H1 (cell line): ENCODE results near the gene MRM3. TPM values are rescaled to one million over a fixed set of nuclear protein-coding genes. Genes with fewer than 3 reads are reported as not detected.
"Not testable (repeated sequence)": the region's sequence is repeated elsewhere in the genome, so short reads cannot be mapped to it uniquely, and the experiment has no call there.

Source experiments
- CTCF ChIA-PET: fragments of 300-600 bp; sonication (Branson Sonifier 250); formaldehyde crosslinking; loops from one replicate; lab custom pipeline; 2021; ENCODE audit not compliant: partially characterized antibody; lab: Charles Lee
- POLR2A ChIA-PET: fragments of 300-600 bp; sonication (Branson Sonifier 250); formaldehyde crosslinking; loops from one replicate; lab custom pipeline; 2021; ENCODE audit warnings: inconsistent platforms; ENCODE audit not compliant: partially characterized antibody; lab: Charles Lee
- DNase-seq, 2 experiments: peaks; one replicate each; pipeline versions ENCODE4 v3.0.0 to v3.0.0-alpha.2; 2010 to 2022; ENCODE audit warnings: low spot score in 2 of 2, low read depth in 1 of 2, mixed read lengths in 1 of 2
- FAIRE-seq: peaks from 2 replicates; lab custom pipeline; 2011; peaks lifted over from hg19 to GRCh38; lab: Jason Lieb, UNC
- H2AFZ ChIP-seq: 2 replicates; pipeline ENCODE4 v1.8.1; 2012; ENCODE audit warnings: low read length, inconsistent platforms
- H2AK5ac ChIP-seq: 2 replicates; pipeline ENCODE4 v1.6.1; 2013; ENCODE audit warnings: low read depth, low read length
- H2BK120ac ChIP-seq: replicated peaks from 2 replicates; pipeline ENCODE3; 2013; ENCODE audit warnings: low read depth, low read length, inconsistent platforms
- H2BK12ac ChIP-seq: 2 replicates; pipeline ENCODE4 v1.6.1; 2013; ENCODE audit warnings: low read depth, low read length
- H2BK15ac ChIP-seq: 2 replicates; pipeline ENCODE4 v1.6.1; 2013; ENCODE audit warnings: low read length
- H2BK20ac ChIP-seq: 2 replicates; pipeline ENCODE4 v1.6.1; 2013; ENCODE audit warnings: low read length
- H2BK5ac ChIP-seq: 2 replicates; pipeline ENCODE4 v1.6.1; 2013; ENCODE audit warnings: low read depth, low read length
- H3K14ac ChIP-seq: 2 replicates; pipeline ENCODE4 v1.6.1; 2013; ENCODE audit warnings: inconsistent platforms; ENCODE audit not compliant: insufficient read length
- H3K18ac ChIP-seq: 2 replicates; pipeline ENCODE4 v1.6.1; 2013; ENCODE audit warnings: low read length; ENCODE audit errors: extremely low read depth
- H3K23ac ChIP-seq: 2 replicates; pipeline ENCODE4 v1.6.1; 2013; ENCODE audit warnings: inconsistent platforms; ENCODE audit not compliant: insufficient read length
- H3K23me2 ChIP-seq: 2 replicates; pipeline ENCODE4 v1.6.1; 2013; ENCODE audit warnings: low read depth, low read length
- H3K27ac ChIP-seq: 2 replicates; pipeline ENCODE4 v1.6.1; 2011; ENCODE audit warnings: low read depth, low read length, inconsistent platforms
- H3K27me3 ChIP-seq, 4 experiments: replicated peaks in 1 of 4; 1 replicate in 1 of 4; 2 replicates in 3 of 4; pipeline versions ENCODE4 v1.6.1 to v1.8.1; 2011 to 2013; ENCODE audit warnings: low read length in 3 of 4, mild to moderate bottlenecking in 3 of 4, inconsistent platforms in 2 of 4, mixed read lengths in 2 of 4, moderate library complexity in 1 of 4; ENCODE audit not compliant: control insufficient read depth in 3 of 4, insufficient read depth in 3 of 4; ENCODE audit errors: extremely low read depth in 1 of 4
- H3K36me3 ChIP-seq, 4 experiments: 2 replicates each; pipeline versions ENCODE4 v1.6.1 to v1.8.1; 2011 to 2013; ENCODE audit warnings: mild to moderate bottlenecking in 4 of 4, low read length in 3 of 4, moderate library complexity in 2 of 4, control low read depth in 1 of 4, inconsistent platforms in 1 of 4; ENCODE audit not compliant: insufficient read depth in 4 of 4, control insufficient read depth in 2 of 4
- H3K4ac ChIP-seq: replicated peaks from 2 replicates; pipeline ENCODE3; 2013; ENCODE audit warnings: low read length, low read depth, mixed read lengths, inconsistent platforms; ENCODE audit not compliant: insufficient read length
- H3K4me1 ChIP-seq, 4 experiments: replicated peaks in 1 of 4; 1 replicate in 1 of 4; 2 replicates in 3 of 4; pipeline versions ENCODE4 v1.6.1 to v1.8.1; 2011 to 2013; ENCODE audit warnings: low read length in 3 of 4, inconsistent platforms in 2 of 4, mixed read lengths in 1 of 4; ENCODE audit not compliant: insufficient read depth in 4 of 4, control insufficient read depth in 3 of 4
- H3K4me2 ChIP-seq, 2 experiments: 2 replicates each; pipeline versions ENCODE4 v1.6.1 to v1.8.1; 2011 to 2013; ENCODE audit warnings: low read depth in 2 of 2, low read length in 2 of 2, control low read depth in 1 of 2, inconsistent platforms in 1 of 2, mild to moderate bottlenecking in 1 of 2; ENCODE audit not compliant: insufficient read depth in 1 of 2
- H3K4me3 ChIP-seq, 4 experiments: fragments of 200-600, 300-600 bp in 1 of 4; sonication (generic), shearing (Covaris generic), sonication (Bioruptor Twin) in 1 of 4; 2 replicates each; pipeline versions ENCODE4 v1.5.1 to v1.8.1; 2011 to 2016; ENCODE audit warnings: low read length in 4 of 4, low read depth in 3 of 4, control low read depth in 2 of 4, inconsistent platforms in 2 of 4, mild to moderate bottlenecking in 2 of 4, mixed read lengths in 1 of 4, moderate library complexity in 1 of 4; ENCODE audit not compliant: insufficient read depth in 2 of 4; ENCODE audit errors: extremely low read depth in 1 of 4
- H3K56ac ChIP-seq: replicated peaks from 2 replicates; pipeline ENCODE3; 2013; ENCODE audit warnings: low read depth, mild to moderate bottlenecking, mixed read lengths, low read length, inconsistent platforms; ENCODE audit not compliant: insufficient read length
- H3K79me1 ChIP-seq: 2 replicates; pipeline ENCODE4 v1.6.1; 2013; ENCODE audit warnings: low read depth, low read length, control low read depth
- H3K79me2 ChIP-seq, 2 experiments: 2 replicates each; pipeline versions ENCODE4 v1.6.1 to v1.8.1; 2012 to 2013; ENCODE audit warnings: low read length in 2 of 2, mild to moderate bottlenecking in 2 of 2, inconsistent platforms in 1 of 2; ENCODE audit not compliant: insufficient read depth in 2 of 2, control insufficient read depth in 1 of 2
- H3K9ac ChIP-seq, 4 experiments: replicated peaks in 1 of 4; 1 replicate in 1 of 4; 2 replicates in 3 of 4; pipeline versions ENCODE4 v1.6.1 to v1.8.1; 2011 to 2013; ENCODE audit warnings: low read depth in 3 of 4, low read length in 3 of 4, control low read depth in 2 of 4, mild to moderate bottlenecking in 2 of 4, moderate library complexity in 2 of 4, inconsistent platforms in 1 of 4; ENCODE audit errors: extremely low read depth in 1 of 4
- H3K9me3 ChIP-seq, 2 experiments: 2 replicates each; pipeline versions ENCODE4 v1.6.1 to v1.8.1; 2012 to 2013; ENCODE audit warnings: mild to moderate bottlenecking in 2 of 2, moderate library complexity in 2 of 2, control low read depth in 1 of 2, inconsistent platforms in 1 of 2, low read depth in 1 of 2, low read length in 1 of 2, mixed read lengths in 1 of 2; ENCODE audit not compliant: insufficient read depth in 2 of 2
- H4K20me1 ChIP-seq, 2 experiments: replicated peaks in 1 of 2; 2 replicates each; pipeline versions ENCODE3 to v1.8.1; 2011 to 2013; ENCODE audit warnings: inconsistent platforms in 2 of 2, low read length in 2 of 2, mild to moderate bottlenecking in 1 of 2; ENCODE audit not compliant: insufficient read depth in 2 of 2, control insufficient read depth in 1 of 2
- H4K5ac ChIP-seq: 2 replicates; pipeline ENCODE4 v1.6.1; 2013; ENCODE audit warnings: low read length, low read depth, mixed read lengths, inconsistent platforms; ENCODE audit not compliant: insufficient read length
- H4K8ac ChIP-seq: 2 replicates; pipeline ENCODE4 v1.8.0; 2013; ENCODE audit warnings: mild to moderate bottlenecking, moderate library complexity, low read length, inconsistent platforms; ENCODE audit not compliant: insufficient read depth; ENCODE audit errors: extremely low read depth
- H4K91ac ChIP-seq: replicated peaks from 2 replicates; pipeline ENCODE3; 2013; ENCODE audit warnings: low read length, mixed read lengths, inconsistent platforms; ENCODE audit not compliant: insufficient read length
- WGBS, 2 experiments: shearing (Covaris generic) in 1 of 2; methylation state at CpG; one replicate each; pipeline versions ENCODE4 v1.1.6 to v1.1.7; 2013 to 2015; ENCODE audit warnings: low lambda C conversion rate in 2 of 2, mixed read lengths in 2 of 2, inconsistent platforms in 1 of 2, low coverage in 1 of 2, missing lambda C conversion rate in 1 of 2; ENCODE audit not compliant: insufficient replicate concordance in 2 of 2, insufficient coverage in 1 of 2, insufficient read length in 1 of 2; ENCODE audit errors: extremely low coverage in 1 of 2, missing lambda C conversion rate in 1 of 2; 5-methylcytosine and 5-hydroxymethylcytosine counted together
- polyA plus RNA-seq, 7 experiments: library from polyadenylated mRNA; depleted of rRNA in 3 of 7; stranded (reverse) in 5 of 7; unstranded in 2 of 7; fragments of >200 nt in 5 of 7; fragments of 200-250 nt in 2 of 7; gene quantifications; 1 replicate in 5 of 7; 2 replicates in 1 of 7; 4 replicates in 1 of 7; pipeline versions ENCODE4 v1.2.1 to v1.2.3, GENCODE V29; 2011 to 2013; ENCODE audit warnings: missing spikeins in 2 of 7, mixed read lengths in 2 of 7
- total RNA-seq: library from RNA; stranded (reverse); fragmentation: NEBNext Ultra II Directional; extraction: Animal tissue kit (Norgen Biotek cat#: 25700); gene quantifications from 2 replicates; pipeline ENCODE4 v1.2.1, GENCODE V29; 2021

MRM3 gene
- total and polyA plus RNA-seq, 2 of the 8 experiments (the other 6 are each of a cell fraction or from before 2014, with no cell fraction given), result 10.1 to 20.8 TPM

- H2AK5ac ChIP-seq, H3K9me3 ChIP-seq, H3K27me3 ChIP-seq, H2AFZ ChIP-seq, H2BK120ac ChIP-seq, H3K27ac ChIP-seq, H3K23ac ChIP-seq, H4K91ac ChIP-seq, H3K4me2 ChIP-seq, H2BK5ac ChIP-seq, H4K8ac ChIP-seq, H2BK15ac ChIP-seq, H3K18ac ChIP-seq, H3K56ac ChIP-seq, H3K14ac ChIP-seq, H4K5ac ChIP-seq, H2BK12ac ChIP-seq, H3K4me3 ChIP-seq, H3K4ac ChIP-seq, FAIRE-seq, DNase-seq, H3K9ac ChIP-seq, H2BK20ac ChIP-seq: not testable (repeated sequence)
- CTCF ChIA-PET, result interaction anchor here (2.2 kb wide), 1 partner anchor 247 kb away, joined by 6 read pairs; the partner anchor contains the start of gene TIMM22
- peaks cover 26 to 48% (median 36%) of the 10 kb centered on the region in 4 experiments for H3K36me3 ChIP-seq
- H3K79me2 ChIP-seq, result peaks cover 3 to 47% of the 10 kb centered on the region in 2 experiments; a peak in 3 of 4 replicates
- H3K23me2 ChIP-seq, result peaks cover 11% of the 10 kb centered on the region
- peaks cover 22% of the 10 kb centered on the region for H3K79me1 ChIP-seq
- peaks cover 2 to 11% (median 6%) of the 10 kb centered on the region in 4 experiments; a peak in 6 of 7 replicates for H3K4me1 ChIP-seq
- peaks cover 3 to 28% of the 10 kb centered on the region in 2 experiments for H4K20me1 ChIP-seq
- WGBS, 2 experiments, result 76% methylated on average over 7 of the region's 7 CpGs; no CpG with 5 or more reads in 1 of the 2 experiments
- POLR2A ChIA-PET, result interaction anchor here (5.1 kb wide), 1 partner anchor 12 kb away, joined by 44 read pairs; no protein-coding TSS in a partner anchor
These were observed 32.8 kb upstream of the MRM3 start for GRCh38 chr17:749359-749758.
